K562 (cell line): ENCODE results near the gene PDE4D. TPM values are rescaled to one million over a fixed set of nuclear protein-coding genes. Genes with fewer than 3 reads are reported as not detected.

Experiments
- ATAC-seq: fragments of 200-7000 bp; cut with Tn5 transposase; 3 replicates; pipeline ENCODE4 v1.9.1; 2020; ENCODE audit warnings: moderate library complexity
- BruUV-seq: library from RNA; stranded (reverse); fragments of 400-500 nt; replicated peaks from 2 replicates; lab custom pipeline; 2021; lab: Mats Ljungman, UMichigan
- CTCF ChIA-PET: fragments of 300-600 bp; formaldehyde crosslinking; extraction: SDS; loops from one replicate; lab custom pipeline; 2021; ENCODE audit warnings: low intra/inter-chr PET ratio; lab: Yijun Ruan, JAX
- POLR2A ChIA-PET: fragments of 300-600, 350-650 bp; sonication (Branson Sonifier 250); formaldehyde crosslinking; extraction: SDS; loops from one replicate; lab custom pipeline; 2021; ENCODE audit warnings: antibody characterized with exemption, inconsistent platforms; lab: Yijun Ruan, JAX
- DNase-seq, 4 experiments: peaks; one replicate each; pipeline versions ENCODE4 v3.0.0 to v3.0.0-alpha.2; 2011 to 2018; ENCODE audit warnings: low spot score in 3 of 4, mixed read lengths in 3 of 4; ENCODE audit errors: extremely low read depth in 1 of 4
- FAIRE-seq: peaks from 2 replicates; lab custom pipeline; 2011; peaks lifted over from hg19 to GRCh38; lab: Jason Lieb, UNC
- H2AFZ ChIP-seq: 2 replicates; pipeline ENCODE4 v1.6.0; 2011; ENCODE audit warnings: low read depth, low read length, control low read depth, inconsistent platforms
- H3K27ac ChIP-seq: fragments of 200-600 bp; 3 replicates; pipeline ENCODE4 v1.8.0; 2011; ENCODE audit warnings: low read depth, mild to moderate bottlenecking, control low read depth, inconsistent platforms, low read length, moderate library complexity, mixed read lengths; ENCODE audit errors: extremely low read depth
- H3K27me3 ChIP-seq, 2 experiments: fragments of 300-600 bp in 1 of 2; 2 replicates in 1 of 2; 3 replicates in 1 of 2; pipeline versions ENCODE4 v1.6.0 to v1.8.0; 2011; ENCODE audit warnings: inconsistent platforms in 2 of 2, low read length in 2 of 2, mild to moderate bottlenecking in 1 of 2, mixed read lengths in 1 of 2, moderate library complexity in 1 of 2; ENCODE audit not compliant: control insufficient read depth in 2 of 2, insufficient read depth in 2 of 2
- H3K36me3 ChIP-seq: fragments of 300-600 bp; 3 replicates; pipeline ENCODE4 v1.8.0; 2011; ENCODE audit warnings: mild to moderate bottlenecking, low read length, inconsistent platforms; ENCODE audit not compliant: control insufficient read depth, insufficient read depth
- H3K4me1 ChIP-seq, 2 experiments: fragments of 200-600 bp in 1 of 2; replicated peaks in 1 of 2; 2 replicates in 1 of 2; 3 replicates in 1 of 2; pipeline versions ENCODE4 v1.5.1 to v1.8.0; 2011; ENCODE audit warnings: inconsistent platforms in 2 of 2, low read length in 2 of 2, mild to moderate bottlenecking in 1 of 2, mixed read lengths in 1 of 2, moderate library complexity in 1 of 2; ENCODE audit not compliant: control insufficient read depth in 2 of 2, insufficient read depth in 2 of 2
- H3K4me2 ChIP-seq: 2 replicates; pipeline ENCODE4 v1.6.1; 2011; ENCODE audit warnings: low read length, control low read depth, inconsistent platforms, mixed read lengths; ENCODE audit not compliant: insufficient read depth
- H3K4me3 ChIP-seq: fragments of 200-600 bp; sonication (generic), shearing (Covaris generic); 2 replicates; pipeline ENCODE4 v1.5.1; 2016; ENCODE audit warnings: control low read depth, inconsistent platforms
- H3K79me2 ChIP-seq: fragments of 200-600 bp; 3 replicates; pipeline ENCODE4 v1.8.0; 2011; ENCODE audit warnings: low read length, inconsistent platforms; ENCODE audit not compliant: control insufficient read depth, insufficient read depth
- H3K9ac ChIP-seq, 2 experiments: 2 replicates each; pipeline versions ENCODE4 v1.6.0 to v1.6.1; 2011; ENCODE audit warnings: low read depth in 2 of 2, low read length in 2 of 2, control low read depth in 1 of 2, inconsistent platforms in 1 of 2, mild to moderate bottlenecking in 1 of 2, mixed read lengths in 1 of 2; ENCODE audit not compliant: insufficient read depth in 1 of 2
- H3K9me1 ChIP-seq: one replicate; pipeline ENCODE4 v1.6.0; 2011; ENCODE audit warnings: inconsistent platforms, mild to moderate bottlenecking, low read length, moderate library complexity; ENCODE audit not compliant: control insufficient read depth, insufficient read depth
- H3K9me3 ChIP-seq: replicated peaks from 2 replicates; pipeline ENCODE4 v1.5.1; 2011; ENCODE audit warnings: low read depth, low read length, inconsistent platforms; ENCODE audit not compliant: control insufficient read depth, insufficient read depth
- H4K20me1 ChIP-seq: replicated peaks from 2 replicates; pipeline ENCODE4 v1.6.1; 2011; ENCODE audit warnings: low read length, inconsistent platforms, mixed read lengths; ENCODE audit not compliant: control insufficient read depth, insufficient read depth
- ARNT ChIP-seq, 2 experiments: fragments of 450-650 bp; IDR thresholded peaks; 2 replicates each; pipeline ENCODE4 v1.6.1; 2016; ENCODE audit warnings: mild to moderate bottlenecking in 1 of 2
- ATF2 ChIP-seq: sonication (generic); formaldehyde crosslinking; IDR thresholded peaks from 2 replicates; pipeline ENCODE4 v1.8.1; 2022; ENCODE audit warnings: missing genetic modification reagents
- BCOR ChIP-seq: fragments of 450-650 bp; IDR thresholded peaks from 2 replicates; pipeline ENCODE4 v1.6.1; 2016
- BMI1 ChIP-seq: fragments of 150-350 bp; IDR thresholded peaks from 2 replicates; pipeline ENCODE4 v1.6.1; 2014; ENCODE audit warnings: low read length
- EGR1 ChIP-seq: fragments of 450-650 bp; conservative IDR thresholded peaks from 2 replicates; pipeline ENCODE4 v1.6.1; 2017; ENCODE audit warnings: mild to moderate bottlenecking
- ETS2 ChIP-seq: IDR thresholded peaks from 2 replicates; pipeline ENCODE4 v1.6.1; 2016; ENCODE audit warnings: borderline replicate concordance, missing genetic modification characterization, mild to moderate bottlenecking, moderate library complexity, missing compliant biosample characterization; ENCODE audit not compliant: poor library complexity, severe bottlenecking
- GABPB2 ChIP-seq: fragments of 250-450 bp; sonication (Bioruptor Pico); conservative IDR thresholded peaks from 2 replicates; pipeline ENCODE4 v1.5.1; 2021; ENCODE audit warnings: mild to moderate bottlenecking
- NR1H2 ChIP-seq: sonication (generic); formaldehyde crosslinking; IDR thresholded peaks from 2 replicates; pipeline ENCODE4 v1.4.0; 2020; ENCODE audit warnings: mild to moderate bottlenecking, missing genetic modification reagents
- SOX6 ChIP-seq: fragments of 450-650 bp; IDR thresholded peaks from 2 replicates; pipeline ENCODE4 v1.6.1; 2014; ENCODE audit warnings: mild to moderate bottlenecking
- SP2 ChIP-seq: IDR thresholded peaks from 2 replicates; pipeline ENCODE4 v1.6.1; 2011; ENCODE audit warnings: mild to moderate bottlenecking, low read depth, low read length, moderate library complexity; ENCODE audit not compliant: poor library complexity, severe bottlenecking; ENCODE audit errors: extremely low read depth
- TAF1 ChIP-seq: IDR thresholded peaks from 2 replicates; pipeline ENCODE4 v1.6.1; 2011; ENCODE audit warnings: mild to moderate bottlenecking, low read length, moderate library complexity; ENCODE audit not compliant: insufficient read depth, control insufficient read depth, severe bottlenecking; ENCODE audit errors: extremely low read depth
- TCFL5 ChIP-seq: fragments of 250-450 bp; sonication (Bioruptor Pico); conservative IDR thresholded peaks from 2 replicates; pipeline ENCODE4 v1.6.1; 2021; ENCODE audit warnings: mild to moderate bottlenecking, moderate library complexity, matching md5 sums
- WGBS: fragments of 100-300 bp; shearing (Covaris generic); methylation state at CpG from one replicate; pipeline ENCODE4 v1.1.6; 2016; ENCODE audit warnings: low coverage, mixed read lengths; ENCODE audit not compliant: insufficient coverage; ENCODE audit errors: missing lambda C conversion rate; 5-methylcytosine and 5-hydroxymethylcytosine counted together
- in situ Hi-C: fragments of 300-500 bp; cut with MboI; formaldehyde crosslinking; loops from 4 replicates; pipeline ENCODE4 v1.15.0; 2018; ENCODE audit warnings: inconsistent platforms, mixed read lengths
- intact Hi-C: fragments of 100-400 bp; cut with micrococcal nuclease; formaldehyde crosslinking; loops from 2 replicates; pipeline ENCODE4 v1.14.2; 2022
- polyA plus RNA-seq, 8 experiments: library from polyadenylated mRNA; depleted of rRNA in 4 of 8; stranded (reverse) in 5 of 8; unstranded in 3 of 8; fragments of >200 nt; fragmentation: Nextera tagmentation in 2 of 8; fragmentation: Illumina TruSeq in 1 of 8; extraction: Ambion mirVana in 2 of 8; extraction: Trizol in 1 of 8; gene quantifications; 2 replicates each; pipeline versions ENCODE4 v1.2.1 to v1.2.3, GENCODE V29; 2011 to 2014; ENCODE audit warnings: inconsistent platforms in 1 of 8, missing spikeins in 1 of 8
- total RNA-seq, 7 experiments: library from RNA; depleted of rRNA in 6 of 7; stranded (reverse); fragments of >200 nt in 6 of 7; fragmentation: Illumina TruSeq in 2 of 7; extraction: Trizol in 2 of 7; gene quantifications; 2 replicates each; pipeline versions ENCODE4 v1.2.1 to v1.2.3, GENCODE V29; 2011 to 2021; ENCODE audit warnings: low replicate concordance in 1 of 7
- TF ChIP-seq, protein P1 (sequence below): fragments of 450-650 bp; IDR thresholded peaks from 2 replicates; pipeline ENCODE4 v1.6.1; 2016; ENCODE audit warnings: missing biosample characterization, missing genetic modification characterization
- TF ChIP-seq, protein P2 (sequence below): fragments of 450-650 bp; IDR thresholded peaks from 2 replicates; pipeline ENCODE4 v1.6.1; 2014; ENCODE audit warnings: low read depth, mild to moderate bottlenecking, moderate library complexity, borderline replicate concordance
- TF ChIP-seq, protein P3 (sequence below), 2 experiments: fragments of 450-650 bp in 1 of 2; IDR thresholded peaks; 2 replicates each; pipeline ENCODE4 v1.6.1; 2011 to 2017; ENCODE audit warnings: low read depth in 2 of 2, antibody characterized with exemption in 1 of 2, borderline replicate concordance in 1 of 2, low read length in 1 of 2, mild to moderate bottlenecking in 1 of 2, mixed read lengths in 1 of 2; ENCODE audit not compliant: control insufficient read depth in 1 of 2

Gene PDE4D
- total and polyA plus RNA-seq, 9 of the 15 experiments (the other 6 are each of a cell fraction or from before 2014, with no cell fraction given), result 0.04 to 0.46 (median 0.13) TPM

DNA sequence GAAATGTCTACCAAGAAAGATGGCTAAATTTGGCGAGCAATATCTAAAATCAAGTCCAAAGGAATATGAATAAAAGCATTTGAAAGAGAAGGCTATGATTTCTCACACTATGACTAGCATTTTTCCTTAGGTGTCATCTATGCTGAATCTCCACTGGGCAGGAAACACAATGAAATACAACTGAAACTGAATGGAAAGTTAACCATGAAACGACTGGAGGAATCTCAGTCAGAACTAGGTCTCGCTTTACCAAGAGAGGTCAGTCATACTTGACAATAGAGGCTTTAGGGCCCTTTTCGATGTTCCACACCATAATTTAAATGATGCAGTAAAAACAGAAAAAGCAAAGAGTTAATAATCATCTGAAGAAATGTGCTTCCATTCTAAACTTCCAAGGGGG is 339.0 kb downstream of the PDE4D start:
- no peak for DNase-seq
- H3K4me2 ChIP-seq, result no peak overlapping the region
- CTCF ChIA-PET, result no interaction called here
- H2AFZ ChIP-seq, result no peak overlapping the region
- no peaks in the 10 kb centered on the region for H3K4me1 ChIP-seq
- POLR2A ChIA-PET, result no interaction called here
- intact Hi-C loops, result no loop called here
- no peak overlapping the region for H3K4me3 ChIP-seq
- TF ChIP-seq NR1H2 (CRISPR knock-in tag) (no peak), ARNT (IDR thresholded peaks at IDR 0.05) (no peak), TAF1 (no peak), ETS2 (no peak), BMI1 (no peak), ATF2 (no peak), BCOR (no peak), TCFL5 (CRISPR knock-in tag) (no peak), SOX6 (no peak), EGR1 (no peak), GABPB2 (CRISPR knock-in tag) (no peak), SP2 (no peak)
- TF ChIP-seq, protein P1, sequence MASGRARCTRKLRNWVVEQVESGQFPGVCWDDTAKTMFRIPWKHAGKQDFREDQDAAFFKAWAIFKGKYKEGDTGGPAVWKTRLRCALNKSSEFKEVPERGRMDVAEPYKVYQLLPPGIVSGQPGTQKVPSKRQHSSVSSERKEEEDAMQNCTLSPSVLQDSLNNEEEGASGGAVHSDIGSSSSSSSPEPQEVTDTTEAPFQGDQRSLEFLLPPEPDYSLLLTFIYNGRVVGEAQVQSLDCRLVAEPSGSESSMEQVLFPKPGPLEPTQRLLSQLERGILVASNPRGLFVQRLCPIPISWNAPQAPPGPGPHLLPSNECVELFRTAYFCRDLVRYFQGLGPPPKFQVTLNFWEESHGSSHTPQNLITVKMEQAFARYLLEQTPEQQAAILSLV (tag), result no peak
- TF ChIP-seq, protein P2, sequence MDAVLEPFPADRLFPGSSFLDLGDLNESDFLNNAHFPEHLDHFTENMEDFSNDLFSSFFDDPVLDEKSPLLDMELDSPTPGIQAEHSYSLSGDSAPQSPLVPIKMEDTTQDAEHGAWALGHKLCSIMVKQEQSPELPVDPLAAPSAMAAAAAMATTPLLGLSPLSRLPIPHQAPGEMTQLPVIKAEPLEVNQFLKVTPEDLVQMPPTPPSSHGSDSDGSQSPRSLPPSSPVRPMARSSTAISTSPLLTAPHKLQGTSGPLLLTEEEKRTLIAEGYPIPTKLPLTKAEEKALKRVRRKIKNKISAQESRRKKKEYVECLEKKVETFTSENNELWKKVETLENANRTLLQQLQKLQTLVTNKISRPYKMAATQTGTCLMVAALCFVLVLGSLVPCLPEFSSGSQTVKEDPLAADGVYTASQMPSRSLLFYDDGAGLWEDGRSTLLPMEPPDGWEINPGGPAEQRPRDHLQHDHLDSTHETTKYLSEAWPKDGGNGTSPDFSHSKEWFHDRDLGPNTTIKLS, result no peak
- TF ChIP-seq, protein P3, sequence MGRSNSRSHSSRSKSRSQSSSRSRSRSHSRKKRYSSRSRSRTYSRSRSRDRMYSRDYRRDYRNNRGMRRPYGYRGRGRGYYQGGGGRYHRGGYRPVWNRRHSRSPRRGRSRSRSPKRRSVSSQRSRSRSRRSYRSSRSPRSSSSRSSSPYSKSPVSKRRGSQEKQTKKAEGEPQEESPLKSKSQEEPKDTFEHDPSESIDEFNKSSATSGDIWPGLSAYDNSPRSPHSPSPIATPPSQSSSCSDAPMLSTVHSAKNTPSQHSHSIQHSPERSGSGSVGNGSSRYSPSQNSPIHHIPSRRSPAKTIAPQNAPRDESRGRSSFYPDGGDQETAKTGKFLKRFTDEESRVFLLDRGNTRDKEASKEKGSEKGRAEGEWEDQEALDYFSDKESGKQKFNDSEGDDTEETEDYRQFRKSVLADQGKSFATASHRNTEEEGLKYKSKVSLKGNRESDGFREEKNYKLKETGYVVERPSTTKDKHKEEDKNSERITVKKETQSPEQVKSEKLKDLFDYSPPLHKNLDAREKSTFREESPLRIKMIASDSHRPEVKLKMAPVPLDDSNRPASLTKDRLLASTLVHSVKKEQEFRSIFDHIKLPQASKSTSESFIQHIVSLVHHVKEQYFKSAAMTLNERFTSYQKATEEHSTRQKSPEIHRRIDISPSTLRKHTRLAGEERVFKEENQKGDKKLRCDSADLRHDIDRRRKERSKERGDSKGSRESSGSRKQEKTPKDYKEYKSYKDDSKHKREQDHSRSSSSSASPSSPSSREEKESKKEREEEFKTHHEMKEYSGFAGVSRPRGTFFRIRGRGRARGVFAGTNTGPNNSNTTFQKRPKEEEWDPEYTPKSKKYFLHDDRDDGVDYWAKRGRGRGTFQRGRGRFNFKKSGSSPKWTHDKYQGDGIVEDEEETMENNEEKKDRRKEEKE (IDR thresholded peaks at IDR 0.05; ENCODE audit: borderline replicate concordance in 1 of 2, control insufficient read depth in 1 of 2, low read depth in 2 of 2, low read length in 1 of 2), result no peak
- TF ChIP-seq, all 486 proteins: peak for 0
- Histone ChIP-seq H3K27me3 (no peaks in the 10 kb centered on the region), H4K20me1 (no peaks in the 10 kb centered on the region), H3K36me3 (no peaks in the 10 kb centered on the region), H3K27ac (no peak overlapping the region), H3K9me1 (no peaks in the 10 kb centered on the region), H3K9me3 (no peaks in the 10 kb centered on the region), H3K9ac (no peak overlapping the region), H3K79me2 (no peaks in the 10 kb centered on the region)
- in situ Hi-C loops, result no loop called here
- no peak for FAIRE-seq
- no peak for ATAC-seq
- BruUV-seq, result no TSS peak
- 0% methylated on average over 4 of the region's 4 CpGs for WGBS
